NCI-H128 (cell line): ENCODE data around the gene CDH4.

Experiments used
- DNase-seq: peaks from one replicate; lab custom pipeline; 2025; ENCODE audit not compliant: unreplicated experiment; lab: John Stamatoyannopoulos, UW

The CDH4 gene

DNA sequence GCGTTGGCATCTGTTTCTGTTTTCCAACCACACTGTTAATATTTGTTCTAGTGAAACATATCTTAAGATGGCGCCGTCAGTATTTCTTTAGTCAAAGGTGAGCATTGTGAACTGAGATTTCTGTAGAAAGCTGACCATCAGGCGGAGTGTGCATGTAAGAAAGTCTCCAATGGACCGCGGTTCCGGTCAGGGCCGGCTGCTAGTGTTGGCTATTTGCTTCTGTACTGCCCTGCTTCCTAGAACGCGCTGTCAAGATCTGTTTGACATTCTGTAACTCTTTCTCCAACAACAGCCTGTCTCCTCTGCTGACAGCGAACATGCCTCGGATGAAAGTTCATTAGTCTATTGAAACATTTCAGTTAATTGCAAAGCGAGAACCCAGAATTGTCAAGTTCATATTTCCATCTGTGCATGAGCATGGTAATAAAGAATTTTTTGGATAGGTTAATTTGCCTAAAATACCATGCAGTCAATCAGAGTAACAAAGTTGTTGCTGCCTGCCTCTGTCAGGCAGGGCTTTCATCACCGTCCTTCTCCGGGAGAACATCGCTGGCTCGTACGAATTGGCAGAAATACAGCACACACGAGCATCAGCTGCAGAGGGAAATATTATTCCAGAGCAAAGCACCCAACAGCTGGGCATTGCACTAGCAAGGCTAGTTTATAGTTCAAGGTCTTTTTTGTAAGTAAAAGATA is 369.1 kb downstream of the CDH4 start:
- DNase-seq = no peak

GRCh38 chr20:61621852-61622251 is 369.8 kb downstream of the CDH4 start:
- no peak for DNase-seq

DNA sequence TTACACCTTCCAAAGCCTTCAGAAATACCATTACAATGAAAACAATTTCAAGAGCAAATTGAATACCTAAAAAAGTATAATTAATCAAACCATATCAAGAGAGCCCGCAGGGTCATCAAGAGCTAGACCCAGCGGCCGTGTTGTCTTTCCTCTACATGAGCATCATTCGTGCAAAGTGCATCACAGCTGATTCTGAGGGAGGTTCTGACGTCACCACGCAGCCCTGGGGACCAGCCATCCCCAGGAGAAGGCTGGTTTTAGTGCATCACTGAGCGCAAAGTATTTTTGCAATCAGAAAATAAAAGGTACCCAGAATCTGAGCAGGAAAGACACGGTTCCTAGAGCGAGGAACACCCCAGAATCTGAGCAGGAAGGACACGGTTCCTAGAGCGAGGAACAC is 371.4 kb downstream of the CDH4 start:
- no peak for DNase-seq

- no peak for DNase-seq
Observed at GRCh38 chr20:61625246-61625645, 373.2 kb downstream of the CDH4 start.

DNA sequence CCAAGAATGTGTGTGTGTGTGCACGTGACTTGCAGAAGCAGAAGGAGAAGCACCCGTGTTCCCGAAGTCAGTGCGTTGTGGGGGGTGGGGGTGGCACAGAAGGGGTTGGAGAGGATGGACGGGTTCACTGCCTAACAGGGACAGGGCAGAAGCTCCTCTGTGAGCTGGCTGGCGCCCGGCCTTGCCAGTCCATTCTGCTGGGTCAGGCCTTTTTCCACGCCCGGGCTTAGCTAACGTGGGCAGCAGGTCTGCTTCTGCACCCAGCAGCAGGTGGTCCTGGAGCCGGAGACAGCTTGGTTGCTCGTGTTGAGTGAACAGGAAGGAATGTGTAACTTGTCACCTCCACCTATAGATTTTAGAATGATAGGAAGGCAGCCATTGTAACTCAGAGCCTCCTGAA is 374.4 kb downstream of the CDH4 start:
- DNase-seq = no peak

GRCh38 chr20:61627791-61628415 is 375.8 kb downstream of the CDH4 start:
- no peak for DNase-seq

GRCh38 chr20:61628480-61628879 is 376.4 kb downstream of the CDH4 start:
- no peak for DNase-seq

DNA sequence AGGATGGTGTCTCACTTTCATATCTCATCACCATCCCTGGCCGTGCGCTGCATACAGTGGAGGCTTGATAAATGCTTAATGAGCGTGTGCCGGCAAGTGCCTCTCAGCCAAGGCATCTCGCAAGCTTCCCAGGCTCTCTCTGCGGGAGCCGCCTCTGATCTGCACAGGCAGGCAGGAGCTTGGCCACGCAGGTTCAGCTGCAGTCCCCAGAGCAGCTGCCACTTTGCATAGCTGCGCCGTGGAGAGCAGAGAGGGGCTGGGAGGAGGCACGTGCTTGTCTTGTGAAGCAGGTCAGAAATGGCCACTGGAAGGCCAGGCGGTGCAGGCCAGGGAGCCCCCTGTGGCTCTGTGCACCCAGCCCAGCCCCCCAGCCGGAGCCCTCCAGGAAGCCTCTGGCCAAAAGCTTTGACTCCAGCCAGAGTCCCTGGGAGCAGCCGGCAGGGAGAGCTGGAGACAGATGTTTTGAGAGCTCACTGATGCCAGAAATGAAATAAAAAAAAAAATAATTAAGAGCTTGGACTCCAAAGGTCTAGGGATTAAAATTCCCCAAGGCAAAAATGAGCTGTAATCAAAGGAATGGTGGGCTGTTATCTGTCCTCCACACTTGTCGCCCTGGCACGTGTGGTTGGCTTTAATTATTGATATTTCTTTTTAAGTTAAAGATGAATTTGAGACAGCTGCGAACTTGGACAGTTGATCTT is 377.0 kb downstream of the CDH4 start:
- DNase-seq = no peak

- no peak for DNase-seq
Observed at GRCh38 chr20:61629602-61630390, 377.7 kb downstream of the CDH4 start.

GRCh38 chr20:61630391-61630650 is 378.3 kb downstream of the CDH4 start:
- no peak for DNase-seq

GRCh38 chr20:61630816-61631215 is 378.8 kb downstream of the CDH4 start:
- DNase-seq = no peak

DNA sequence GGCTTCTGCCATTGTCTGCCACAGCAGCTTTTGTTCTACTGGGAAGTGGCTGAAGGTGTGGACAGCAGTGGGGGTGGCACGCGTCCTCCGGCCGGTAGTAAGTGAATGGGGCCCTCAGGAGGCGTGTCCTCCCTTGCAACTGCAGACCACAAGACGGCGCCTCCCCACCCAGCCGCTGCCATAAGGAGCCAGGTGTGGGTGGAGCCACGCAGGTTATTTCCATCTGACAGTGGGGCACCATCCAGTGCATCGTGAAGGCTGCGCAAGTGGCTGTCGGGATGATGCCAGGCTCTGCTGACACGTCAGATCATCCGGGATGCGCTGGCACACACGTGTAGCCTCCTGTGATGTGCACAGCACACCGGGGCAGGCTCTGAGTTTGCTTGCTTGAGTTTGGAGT is 379.7 kb downstream of the CDH4 start:
- DNase-seq = no peak

DNA sequence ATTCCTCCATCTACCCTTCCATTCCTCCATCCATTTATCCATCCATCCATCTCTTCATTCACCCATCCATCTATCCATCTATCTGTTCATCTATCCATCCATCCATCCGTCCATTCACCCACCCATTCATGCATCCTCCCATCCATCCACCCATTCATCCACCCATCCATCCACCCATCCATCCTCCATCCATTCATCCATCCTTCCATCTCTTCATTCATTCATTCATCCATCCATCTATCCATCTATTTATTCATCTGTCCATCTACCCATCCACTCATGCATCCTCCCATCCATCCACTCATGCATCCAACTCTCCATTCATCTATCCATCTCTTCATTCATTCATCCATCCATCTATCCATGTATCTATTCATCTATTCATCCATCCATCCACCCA is 380.9 kb downstream of the CDH4 start:
- no peak for DNase-seq

DNA sequence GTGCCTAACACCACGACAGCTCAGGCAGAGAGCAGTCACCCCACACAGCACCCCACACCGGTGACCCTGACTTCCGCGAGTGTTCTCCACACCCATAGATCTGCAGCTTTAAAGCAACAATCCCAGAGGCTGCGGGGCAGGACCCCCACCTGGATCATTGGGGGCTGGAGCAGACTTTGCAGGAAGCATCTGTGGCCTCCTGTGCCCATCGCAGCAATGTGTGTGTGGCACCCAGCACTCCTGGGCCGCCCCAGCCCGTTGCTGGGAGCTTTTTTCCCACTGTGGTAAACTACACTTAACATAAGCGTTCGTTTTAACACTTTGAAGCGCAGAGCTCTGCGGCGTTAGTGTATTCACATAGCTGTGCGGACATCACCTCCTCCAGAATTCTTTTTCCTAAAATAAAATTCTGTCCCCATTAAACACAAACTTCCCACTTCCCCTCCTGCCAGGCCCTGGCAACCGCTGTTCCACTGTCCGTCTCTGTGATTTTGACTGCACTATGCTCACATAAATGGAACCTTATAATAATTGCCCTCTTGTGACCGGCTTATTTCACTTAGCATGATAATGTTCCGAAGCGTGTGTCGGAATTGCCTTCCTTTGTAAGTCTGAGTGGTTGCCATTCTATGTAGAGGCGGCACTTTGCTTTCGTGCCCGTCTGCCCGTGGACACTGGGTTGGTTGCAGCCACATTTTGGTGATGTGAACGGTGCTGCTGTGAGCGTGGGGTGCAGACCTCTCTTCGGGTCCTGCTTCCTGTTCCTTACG is 382.5 kb downstream of the CDH4 start:
- DNase-seq = no peak

- DNase-seq = no peak
Observed at GRCh38 chr20:61635721-61636455, 383.8 kb downstream of the CDH4 start.

- no peak for DNase-seq
Observed at GRCh38 chr20:61636531-61637116, 384.6 kb downstream of the CDH4 start.

- DNase-seq = no peak
Observed at GRCh38 chr20:61638802-61639585, 386.9 kb downstream of the CDH4 start.

DNA sequence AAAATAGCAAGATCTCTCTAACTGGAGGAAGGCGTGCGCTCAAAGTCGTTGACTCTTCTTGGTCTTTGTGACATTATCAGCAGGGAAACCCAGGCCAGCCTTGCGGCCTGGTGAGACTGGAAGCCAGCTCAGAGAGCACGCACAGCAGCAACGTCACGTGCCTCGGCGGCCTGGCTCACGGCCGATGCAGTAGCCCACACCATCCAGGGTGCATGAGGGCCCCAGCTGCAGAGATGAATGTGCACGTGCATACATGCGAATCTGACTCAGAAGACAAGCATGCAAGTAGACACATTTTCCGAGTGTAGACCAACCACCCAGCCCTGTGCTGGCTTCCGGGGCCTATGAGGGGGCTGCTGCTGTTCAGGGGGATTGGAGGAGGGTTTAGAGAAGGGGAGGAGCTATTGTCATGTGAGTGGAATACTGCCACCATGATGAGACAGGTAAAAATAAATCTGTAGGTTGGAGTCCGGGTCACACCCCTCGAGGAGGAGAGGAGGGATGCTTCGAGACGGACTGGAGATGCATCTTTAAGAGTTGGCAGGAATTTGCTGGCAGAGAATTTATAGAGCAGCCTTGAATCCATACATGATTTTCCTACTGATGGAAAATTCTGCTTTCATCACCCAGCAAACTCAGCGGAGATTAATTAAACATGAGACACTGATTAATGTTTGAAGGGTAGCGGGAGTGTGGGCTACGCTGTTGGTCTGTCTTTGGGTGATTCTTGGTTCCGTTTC is 388.2 kb downstream of the CDH4 start:
- no peak for DNase-seq

- no peak for DNase-seq
Observed at GRCh38 chr20:61640871-61641245, 388.8 kb downstream of the CDH4 start.
